WTC11 (cell line): Measurements from ENCODE around the gene CYP4F11. TPM values are rescaled to one million over a fixed set of nuclear protein-coding genes. Genes with fewer than 3 reads are reported as not detected.
"Not testable (repeated sequence)": the region's sequence is repeated elsewhere in the genome, so short reads cannot be mapped to it uniquely, and the experiment has no call there.

Experiments
- ATAC-seq: fragments of 200-7000 bp; cut with Tn5 transposase; 2 replicates; pipeline ENCODE4 v1.10.0; 2021; ENCODE audit warnings: mild to moderate bottlenecking, moderate library complexity
- CTCF ChIA-PET: fragments of 300-600 bp; sonication (Branson Sonifier 250); formaldehyde crosslinking; loops from one replicate; lab custom pipeline; 2021; ENCODE audit warnings: antibody characterized with exemption; lab: Charles Lee
- POLR2A ChIA-PET: fragments of 350-600 bp; sonication (Branson Sonifier 250); formaldehyde crosslinking; loops from one replicate; lab custom pipeline; 2021; ENCODE audit warnings: antibody characterized with exemption; lab: Charles Lee
- DNase-seq: peaks from one replicate; pipeline ENCODE4 v3.0.0; 2021; ENCODE audit warnings: low spot score
- H3K27ac Mint-ChIP-seq: 2 replicates; pipeline ENCODE4 v1.8.0; 2021; ENCODE audit warnings: mixed read lengths
- H3K27me3 Mint-ChIP-seq: 2 replicates; pipeline ENCODE4 v1.8.0; 2021; ENCODE audit warnings: low read depth, mild to moderate bottlenecking, moderate library complexity, mixed read lengths
- H3K36me3 Mint-ChIP-seq: 2 replicates; pipeline ENCODE4 v1.8.0; 2021; ENCODE audit warnings: mixed read lengths
- H3K4me1 Mint-ChIP-seq: 2 replicates; pipeline ENCODE4 v1.8.0; 2022; ENCODE audit warnings: mixed read lengths
- H3K4me3 Mint-ChIP-seq: 2 replicates; pipeline ENCODE4 v1.8.0; 2021; ENCODE audit warnings: mild to moderate bottlenecking, moderate library complexity, mixed read lengths
- H3K9me3 Mint-ChIP-seq: 2 replicates; pipeline ENCODE4 v1.8.0; 2021; ENCODE audit warnings: mixed read lengths
- CTCF ChIP-seq: fragments of 200-600 bp; IDR thresholded peaks from 2 replicates; pipeline ENCODE4 v1.8.0; 2022; ENCODE audit warnings: antibody characterized with exemption
- E2F1 ChIP-seq: sonication (generic); formaldehyde crosslinking; IDR thresholded peaks from 2 replicates; pipeline ENCODE4 v1.8.0; 2022; ENCODE audit warnings: mild to moderate bottlenecking, missing genetic modification reagents
- FOXK1 ChIP-seq: sonication (generic); formaldehyde crosslinking; IDR thresholded peaks from 2 replicates; pipeline ENCODE4 v1.8.0; 2022; ENCODE audit warnings: mild to moderate bottlenecking, moderate library complexity, missing genetic modification reagents
- GABPB1 ChIP-seq: sonication (generic); formaldehyde crosslinking; IDR thresholded peaks from 2 replicates; pipeline ENCODE4 v1.8.1; 2023; ENCODE audit warnings: mild to moderate bottlenecking, missing genetic modification reagents
- MXD4 ChIP-seq: fragments of 250-450 bp; sonication (Bioruptor Pico); IDR thresholded peaks from 2 replicates; pipeline ENCODE4 v1.8.0; 2021; ENCODE audit warnings: mild to moderate bottlenecking, moderate library complexity, borderline replicate concordance
- MYBL2 ChIP-seq: sonication (generic); formaldehyde crosslinking; IDR thresholded peaks from 2 replicates; pipeline ENCODE4 v1.8.1; 2023; ENCODE audit warnings: mild to moderate bottlenecking, moderate library complexity, missing genetic modification reagents
- NR1H2 ChIP-seq: sonication (generic); formaldehyde crosslinking; IDR thresholded peaks from 2 replicates; pipeline ENCODE4 v1.9.0; 2021; ENCODE audit warnings: mild to moderate bottlenecking, moderate library complexity, missing genetic modification reagents
- NR2C2 ChIP-seq: sonication (generic); formaldehyde crosslinking; IDR thresholded peaks from 2 replicates; pipeline ENCODE4 v1.8.0; 2022; ENCODE audit warnings: mild to moderate bottlenecking, missing genetic modification reagents
- RELA ChIP-seq: sonication (generic); formaldehyde crosslinking; IDR thresholded peaks from 2 replicates; pipeline ENCODE4 v1.8.1; 2022; ENCODE audit warnings: missing genetic modification reagents, mild to moderate bottlenecking, borderline replicate concordance
- SMAD3 ChIP-seq: sonication (generic); formaldehyde crosslinking; IDR thresholded peaks from 2 replicates; pipeline ENCODE4 v1.8.0; 2022; ENCODE audit warnings: missing genetic modification reagents, mild to moderate bottlenecking, borderline replicate concordance
- SOX15 ChIP-seq: fragments of 250-450 bp; sonication (Bioruptor Pico); IDR thresholded peaks from 2 replicates; pipeline ENCODE4 v1.9.0; 2021; ENCODE audit warnings: mild to moderate bottlenecking
- ZBTB21 ChIP-seq: sonication (generic); formaldehyde crosslinking; IDR thresholded peaks from 2 replicates; pipeline ENCODE4 v1.8.1; 2023; ENCODE audit warnings: mild to moderate bottlenecking, missing genetic modification reagents, borderline replicate concordance
- ZNF425 ChIP-seq: fragments of 250-450 bp; sonication (Bioruptor Pico); conservative IDR thresholded peaks from 2 replicates; pipeline ENCODE4 v1.9.0; 2021; ENCODE audit warnings: mild to moderate bottlenecking
- total RNA-seq: library from RNA; stranded (reverse); gene quantifications from 3 replicates; pipeline ENCODE4 v1.2.3, GENCODE V29; 2021
- TF ChIP-seq, protein P1 (sequence below): sonication (generic); formaldehyde crosslinking; IDR thresholded peaks from 2 replicates; pipeline ENCODE4 v1.8.0; 2023; ENCODE audit warnings: missing genetic modification reagents, mild to moderate bottlenecking, borderline replicate concordance
- TF ChIP-seq, protein P2 (sequence below): sonication (generic); formaldehyde crosslinking; IDR thresholded peaks from 2 replicates; pipeline ENCODE4 v1.8.1; 2022; ENCODE audit warnings: mild to moderate bottlenecking, moderate library complexity, missing genetic modification reagents
- TF ChIP-seq, protein P3 (sequence below): sonication (generic); formaldehyde crosslinking; IDR thresholded peaks from 2 replicates; pipeline ENCODE4 v1.8.0; 2023; ENCODE audit warnings: missing genetic modification reagents

Gene CYP4F11
- total RNA-seq, 1 experiment from 2014 or later: not detected

GRCh38 chr19:15874821-15875474, 59.4 kb downstream of the CYP4F11 start (continued):
- TF ChIP-seq, protein P1, sequence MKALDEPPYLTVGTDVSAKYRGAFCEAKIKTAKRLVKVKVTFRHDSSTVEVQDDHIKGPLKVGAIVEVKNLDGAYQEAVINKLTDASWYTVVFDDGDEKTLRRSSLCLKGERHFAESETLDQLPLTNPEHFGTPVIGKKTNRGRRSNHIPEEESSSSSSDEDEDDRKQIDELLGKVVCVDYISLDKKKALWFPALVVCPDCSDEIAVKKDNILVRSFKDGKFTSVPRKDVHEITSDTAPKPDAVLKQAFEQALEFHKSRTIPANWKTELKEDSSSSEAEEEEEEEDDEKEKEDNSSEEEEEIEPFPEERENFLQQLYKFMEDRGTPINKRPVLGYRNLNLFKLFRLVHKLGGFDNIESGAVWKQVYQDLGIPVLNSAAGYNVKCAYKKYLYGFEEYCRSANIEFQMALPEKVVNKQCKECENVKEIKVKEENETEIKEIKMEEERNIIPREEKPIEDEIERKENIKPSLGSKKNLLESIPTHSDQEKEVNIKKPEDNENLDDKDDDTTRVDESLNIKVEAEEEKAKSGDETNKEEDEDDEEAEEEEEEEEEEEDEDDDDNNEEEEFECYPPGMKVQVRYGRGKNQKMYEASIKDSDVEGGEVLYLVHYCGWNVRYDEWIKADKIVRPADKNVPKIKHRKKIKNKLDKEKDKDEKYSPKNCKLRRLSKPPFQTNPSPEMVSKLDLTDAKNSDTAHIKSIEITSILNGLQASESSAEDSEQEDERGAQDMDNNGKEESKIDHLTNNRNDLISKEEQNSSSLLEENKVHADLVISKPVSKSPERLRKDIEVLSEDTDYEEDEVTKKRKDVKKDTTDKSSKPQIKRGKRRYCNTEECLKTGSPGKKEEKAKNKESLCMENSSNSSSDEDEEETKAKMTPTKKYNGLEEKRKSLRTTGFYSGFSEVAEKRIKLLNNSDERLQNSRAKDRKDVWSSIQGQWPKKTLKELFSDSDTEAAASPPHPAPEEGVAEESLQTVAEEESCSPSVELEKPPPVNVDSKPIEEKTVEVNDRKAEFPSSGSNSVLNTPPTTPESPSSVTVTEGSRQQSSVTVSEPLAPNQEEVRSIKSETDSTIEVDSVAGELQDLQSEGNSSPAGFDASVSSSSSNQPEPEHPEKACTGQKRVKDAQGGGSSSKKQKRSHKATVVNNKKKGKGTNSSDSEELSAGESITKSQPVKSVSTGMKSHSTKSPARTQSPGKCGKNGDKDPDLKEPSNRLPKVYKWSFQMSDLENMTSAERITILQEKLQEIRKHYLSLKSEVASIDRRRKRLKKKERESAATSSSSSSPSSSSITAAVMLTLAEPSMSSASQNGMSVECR: no peak

GRCh38 chr19:15873771-15874170, 60.6 kb downstream of the CYP4F11 start:
- Mint-ChIP-seq H3K36me3 (peaks cover 28% of the 10 kb centered on the region), H3K9me3 (peaks cover 51% of the 10 kb centered on the region), H3K4me1 (peaks cover 27% of the 10 kb centered on the region)
- POLR2A ChIA-PET, ATAC-seq, DNase-seq, H3K4me3 Mint-ChIP-seq, H3K27me3 Mint-ChIP-seq, CTCF ChIA-PET, H3K27ac Mint-ChIP-seq: not testable (repeated sequence)

DNA sequence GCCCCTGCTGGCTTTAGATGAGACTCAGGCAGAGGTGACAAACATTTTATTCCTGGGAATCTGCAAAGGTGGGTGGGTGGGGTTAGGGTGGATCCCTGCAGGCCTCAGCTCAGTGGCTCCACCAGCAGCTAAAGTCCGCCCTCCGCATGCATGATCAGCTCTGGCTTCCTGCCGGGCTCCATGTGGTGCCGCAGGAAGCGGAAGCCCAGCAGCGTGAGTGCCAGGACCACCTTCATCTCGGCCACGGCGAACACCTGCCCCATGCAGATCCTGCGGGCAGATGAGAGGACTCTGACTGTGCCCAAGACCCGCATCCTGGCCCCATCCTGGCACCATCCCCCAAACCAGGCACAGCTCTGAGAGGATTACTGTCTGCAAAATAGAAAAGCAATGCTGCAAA, 62.8 kb downstream of the CYP4F11 start:
- peak; percentile 52 for ATAC-seq
- POLR2A ChIA-PET: no interaction called here
- TF ChIP-seq MXD4 (CRISPR knock-in tag) (no peak), MYBL2 (CRISPR knock-in tag) (no peak), GABPB1 (CRISPR knock-in tag) (no peak), NR2C2 (no peak), ZNF425 (CRISPR knock-in tag) (no peak), CTCF (no peak), FOXK1 (CRISPR knock-in tag) (no peak), SOX15 (CRISPR knock-in tag) (no peak), SMAD3 (CRISPR knock-in tag) (no peak), NR1H2 (CRISPR knock-in tag) (no peak), E2F1 (CRISPR knock-in tag) (no peak), RELA (no peak), ZBTB21 (no peak)
- TF ChIP-seq, protein P1: no peak
- TF ChIP-seq, protein P2, sequence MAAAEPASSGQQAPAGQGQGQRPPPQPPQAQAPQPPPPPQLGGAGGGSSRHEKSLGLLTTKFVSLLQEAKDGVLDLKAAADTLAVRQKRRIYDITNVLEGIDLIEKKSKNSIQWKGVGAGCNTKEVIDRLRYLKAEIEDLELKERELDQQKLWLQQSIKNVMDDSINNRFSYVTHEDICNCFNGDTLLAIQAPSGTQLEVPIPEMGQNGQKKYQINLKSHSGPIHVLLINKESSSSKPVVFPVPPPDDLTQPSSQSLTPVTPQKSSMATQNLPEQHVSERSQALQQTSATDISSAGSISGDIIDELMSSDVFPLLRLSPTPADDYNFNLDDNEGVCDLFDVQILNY: no peak
- TF ChIP-seq, protein P3, sequence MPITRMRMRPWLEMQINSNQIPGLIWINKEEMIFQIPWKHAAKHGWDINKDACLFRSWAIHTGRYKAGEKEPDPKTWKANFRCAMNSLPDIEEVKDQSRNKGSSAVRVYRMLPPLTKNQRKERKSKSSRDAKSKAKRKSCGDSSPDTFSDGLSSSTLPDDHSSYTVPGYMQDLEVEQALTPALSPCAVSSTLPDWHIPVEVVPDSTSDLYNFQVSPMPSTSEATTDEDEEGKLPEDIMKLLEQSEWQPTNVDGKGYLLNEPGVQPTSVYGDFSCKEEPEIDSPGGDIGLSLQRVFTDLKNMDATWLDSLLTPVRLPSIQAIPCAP (CRISPR knock-in tag): no peak
- DNase-seq: peak; percentile 59
- CTCF ChIA-PET: interaction anchor here (2.1 kb wide), 1 partner anchor 30 kb away, joined by 7 read pairs; no protein-coding TSS in a partner anchor
- no peak overlapping the region for H3K27ac Mint-ChIP-seq
- H3K4me3 Mint-ChIP-seq: no peak overlapping the region
- H3K36me3 Mint-ChIP-seq: peaks cover 21% of the 10 kb centered on the region
- H3K4me1 Mint-ChIP-seq: peaks cover 27% of the 10 kb centered on the region
- H3K9me3 Mint-ChIP-seq: peaks cover 50% of the 10 kb centered on the region
- H3K27me3 Mint-ChIP-seq: peaks cover 6% of the 10 kb centered on the region; the same call in 1 of the 2 replicates
